PC-9 (cell line): ENCODE measurements around the gene LRRC56. TPM values are rescaled to one million over a fixed set of nuclear protein-coding genes. Genes with fewer than 3 reads are reported as not detected.

ENCODE experiments used
- BruUV-seq: library from RNA; stranded (reverse); fragments of 400-500 nt; replicated peaks from 2 replicates; lab custom pipeline; 2021; lab: Mats Ljungman, UMichigan
- CTCF ChIA-PET: fragments of 300-600 bp; sonication (Branson Sonifier 250); formaldehyde crosslinking; loops from one replicate; lab custom pipeline; 2022; ENCODE audit warnings: antibody characterized with exemption; lab: Charles Lee
- POLR2A ChIA-PET: fragments of 300-600 bp; sonication (Branson Sonifier 250); formaldehyde crosslinking; loops from one replicate; lab custom pipeline; 2022; ENCODE audit warnings: antibody characterized with exemption; ENCODE audit not compliant: unreplicated experiment; lab: Charles Lee
- DNase-seq, 2 experiments: peaks; one replicate each; pipeline versions ENCODE4 v3.0.0 to v3.0.0-alpha.2; 2015 to 2022; ENCODE audit warnings: mixed read lengths in 1 of 2
- H2AFZ ChIP-seq: fragments of 200-600 bp; sonication (generic); 2 replicates; pipeline ENCODE4 v1.8.1; 2017; ENCODE audit warnings: antibody characterized with exemption
- H3F3A ChIP-seq: fragments of 200-600 bp; sonication (generic); 2 replicates; pipeline ENCODE4 v1.8.1; 2017; ENCODE audit warnings: antibody characterized with exemption, mild to moderate bottlenecking, low read depth; ENCODE audit not compliant: insufficient read depth
- H3K27ac ChIP-seq: fragments of 200-600 bp; sonication (generic); 2 replicates; pipeline ENCODE4 v1.6.1; 2016; ENCODE audit warnings: mixed run types
- H3K27me3 ChIP-seq: fragments of 200-600 bp; sonication (generic); 2 replicates; pipeline ENCODE4 v1.6.1; 2016; ENCODE audit warnings: low read depth, mixed run types; ENCODE audit not compliant: insufficient read depth
- H3K36me3 ChIP-seq: fragments of 200-600 bp; sonication (generic); 2 replicates; pipeline ENCODE4 v1.6.1; 2016; ENCODE audit warnings: low read depth, mixed run types
- H3K4me1 ChIP-seq: fragments of 200-600 bp; sonication (generic); replicated peaks from 2 replicates; pipeline ENCODE4 v1.6.1; 2016; ENCODE audit warnings: mixed run types; ENCODE audit not compliant: insufficient read depth
- H3K4me2 ChIP-seq: fragments of 200-600 bp; sonication (generic); 2 replicates; pipeline ENCODE4 v1.6.1; 2017; ENCODE audit warnings: mixed run types
- H3K4me3 ChIP-seq: fragments of 200-600 bp; sonication (generic); 2 replicates; pipeline ENCODE4 v1.6.1; 2016; ENCODE audit warnings: mixed run types
- H3K79me2 ChIP-seq: fragments of 200-600 bp; sonication (generic); 2 replicates; pipeline ENCODE4 v1.6.1; 2017; ENCODE audit warnings: low read depth, mixed run types
- H3K9me2 ChIP-seq: fragments of 200-600 bp; sonication (generic); 2 replicates; pipeline ENCODE4 v1.8.1; 2017; ENCODE audit warnings: mild to moderate bottlenecking; ENCODE audit not compliant: insufficient read depth
- H3K9me3 ChIP-seq: fragments of 200-600 bp; sonication (generic); 2 replicates; pipeline ENCODE4 v1.8.1; 2016; ENCODE audit warnings: low read depth; ENCODE audit not compliant: insufficient read depth
- H4K20me1 ChIP-seq: fragments of 200-600 bp; sonication (generic); 2 replicates; pipeline ENCODE4 v1.8.1; 2017; ENCODE audit not compliant: insufficient read depth
- CTCF ChIP-seq: fragments of 200-600 bp; sonication (generic); conservative IDR thresholded peaks from 2 replicates; pipeline ENCODE4 v1.6.1; 2017; ENCODE audit warnings: mixed run types, antibody characterized with exemption, mild to moderate bottlenecking, moderate library complexity
- EZH2 ChIP-seq: fragments of 200-600 bp; sonication (generic); IDR thresholded peaks from 2 replicates; pipeline ENCODE4 v1.8.0; 2017; ENCODE audit warnings: antibody characterized with exemption, low read depth
- intact Hi-C: fragments of 100-400 bp; cut with micrococcal nuclease; formaldehyde crosslinking; loops from one replicate; pipeline ENCODE4 v1.10.0; 2022; ENCODE audit not compliant: unreplicated experiment
- total RNA-seq: library from RNA; stranded (reverse); gene quantifications from 2 replicates; pipeline ENCODE4 v1.2.3, GENCODE V29; 2021

Gene LRRC56
- total RNA-seq, 1 experiment from 2014 or later: 5.0 TPM

DNA sequence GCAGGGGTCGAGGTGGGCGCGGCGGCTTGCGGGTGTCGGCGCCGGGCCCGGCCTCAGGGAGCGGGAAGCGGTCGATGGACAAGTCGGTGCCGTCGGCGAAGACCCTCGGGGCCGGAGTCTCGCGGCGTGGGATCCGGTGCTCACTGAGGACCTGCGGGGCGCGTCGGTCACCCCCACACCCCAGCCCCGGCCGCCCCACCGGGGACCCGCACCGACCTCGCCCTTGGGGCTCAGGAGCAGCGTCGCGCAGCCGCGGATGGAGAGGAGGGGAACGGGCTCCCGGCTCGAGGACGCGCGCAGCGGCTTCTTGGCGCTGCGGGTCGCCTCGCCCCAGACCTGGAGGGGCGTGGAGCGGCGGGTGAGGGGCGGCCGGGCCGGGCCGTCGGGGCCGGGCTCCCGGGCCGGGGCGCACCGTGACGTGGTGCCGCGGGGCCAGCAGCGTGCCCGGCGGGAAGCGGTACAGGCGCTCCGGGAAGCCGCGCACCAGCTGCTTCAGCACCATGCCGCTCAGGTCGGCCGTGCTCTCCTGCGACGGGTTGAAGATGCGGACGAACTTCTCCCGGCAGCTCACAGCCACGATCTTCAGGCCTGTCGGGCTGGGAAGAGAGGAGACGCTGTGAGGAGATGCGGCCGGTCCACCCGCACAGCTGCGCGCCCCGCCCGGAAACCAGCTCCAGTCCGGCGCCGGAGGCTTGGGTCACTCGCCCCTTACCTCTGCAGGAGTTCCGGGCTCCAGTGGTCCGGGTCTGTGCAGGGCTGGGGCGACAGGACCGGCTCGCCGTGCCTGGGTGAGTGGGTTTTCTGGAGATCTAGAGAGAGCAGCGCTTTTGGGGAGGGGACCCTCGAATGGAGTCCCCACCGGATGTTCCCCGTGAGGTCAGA is 18.7 kb downstream of the LRRC56 start:
- Histone ChIP-seq H3F3A (peaks cover 11% of the 10 kb centered on the region; the same call in 1 of the 2 replicates), H3K4me3 (no peak overlapping the region), H3K4me2 (no peak overlapping the region), H2AFZ (no peak overlapping the region), H3K27ac (no peak overlapping the region), H3K9me3 (no peaks in the 10 kb centered on the region), H3K79me2 (no peaks in the 10 kb centered on the region), H4K20me1 (no peaks in the 10 kb centered on the region), H3K4me1 (no peaks in the 10 kb centered on the region), H3K27me3 (no peaks in the 10 kb centered on the region), H3K9me2 (no peaks in the 10 kb centered on the region), H3K36me3 (no peaks in the 10 kb centered on the region)
- POLR2A ChIA-PET: no interaction called here
- no TSS peak for BruUV-seq
- CTCF ChIA-PET: no interaction called here
- no peak for TF ChIP-seq CTCF
- no peak for TF ChIP-seq EZH2
- no peak for DNase-seq
- intact Hi-C loops: no loop called here

- no TSS peak for BruUV-seq
- no peaks in the 10 kb centered on the region for H3K9me3 ChIP-seq
- H3K4me2 ChIP-seq: no peak overlapping the region
- no peak overlapping the region for H2AFZ ChIP-seq
- peaks cover 5% of the 10 kb centered on the region; the same call in 1 of the 2 replicates for H3K79me2 ChIP-seq
- TF ChIP-seq CTCF: no peak
- no peak for DNase-seq
- no peaks in the 10 kb centered on the region for H3K9me2 ChIP-seq
- ChIA-PET CTCF (no interaction called here), POLR2A (no interaction called here)
- no peaks in the 10 kb centered on the region for H3K27me3 ChIP-seq
- no peaks in the 10 kb centered on the region for H3K4me1 ChIP-seq
- peaks cover 11% of the 10 kb centered on the region; the same call in 1 of the 2 replicates for H3F3A ChIP-seq
- intact Hi-C loops: no loop called here
- H4K20me1 ChIP-seq: no peaks in the 10 kb centered on the region; the same call in 1 of the 2 replicates
- no peak overlapping the region for H3K27ac ChIP-seq
- H3K4me3 ChIP-seq: no peak overlapping the region
- no peaks in the 10 kb centered on the region for H3K36me3 ChIP-seq
Observed at GRCh38 chr11:556662-557256, 19.4 kb downstream of the LRRC56 start.

GRCh38 chr11:557328-558132 is 20.2 kb downstream of the LRRC56 start:
- TF ChIP-seq EZH2: no peak
- TF ChIP-seq CTCF: no peak
- Histone ChIP-seq H3K27me3 (no peaks in the 10 kb centered on the region), H4K20me1 (no peaks in the 10 kb centered on the region; the same call in 1 of the 2 replicates), H3K36me3 (no peaks in the 10 kb centered on the region), H3F3A (peaks cover 11% of the 10 kb centered on the region; the same call in 1 of the 2 replicates), H3K27ac (no peak overlapping the region), H3K4me3 (no peak overlapping the region), H3K79me2 (peaks cover 10% of the 10 kb centered on the region; the same call in 1 of the 2 replicates), H3K4me2 (no peak overlapping the region), H3K4me1 (no peaks in the 10 kb centered on the region), H3K9me3 (no peaks in the 10 kb centered on the region), H3K9me2 (no peaks in the 10 kb centered on the region), H2AFZ (no peak overlapping the region)
- no TSS peak for BruUV-seq
- no peak for DNase-seq
- intact Hi-C loops: no loop called here
- ChIA-PET CTCF (no interaction called here), POLR2A (no interaction called here)
